Mucosa of rectum (tissue), 2 donors: ENCODE data around the gene KRTAP3-1.
"Not testable (repeated sequence)": the region's sequence is repeated elsewhere in the genome, so short reads cannot be mapped to it uniquely, and the experiment has no call there.

Source experiments
- H3K27ac ChIP-seq, 2 donors: one replicate each; pipeline ENCODE4 v1.7.0; 2013; ENCODE audit warnings: inconsistent platforms in 2 of 2, low read depth in 2 of 2, low read length in 2 of 2
- H3K27me3 ChIP-seq, 2 donors: one replicate each; pipeline ENCODE4 v1.7.0; 2013; ENCODE audit warnings: low read length in 2 of 2; ENCODE audit not compliant: control insufficient read depth in 2 of 2, insufficient read depth in 2 of 2
- H3K36me3 ChIP-seq, 2 donors: one replicate each; pipeline ENCODE4 v1.7.0; 2013; ENCODE audit warnings: low read length in 2 of 2; ENCODE audit not compliant: control insufficient read depth in 2 of 2, insufficient read depth in 2 of 2
- H3K4me1 ChIP-seq, 2 donors: one replicate each; pipeline ENCODE4 v1.7.0; 2013; ENCODE audit warnings: low read length in 2 of 2, mild to moderate bottlenecking in 1 of 2; ENCODE audit not compliant: control insufficient read depth in 2 of 2, insufficient read depth in 2 of 2
- H3K4me3 ChIP-seq, 2 donors: one replicate each; pipeline ENCODE4 v1.7.0; 2013; ENCODE audit warnings: low read length in 2 of 2
- H3K9ac ChIP-seq, 2 donors: one replicate each; pipeline ENCODE4 v1.7.0; 2013; ENCODE audit warnings: low read length in 2 of 2, low read depth in 1 of 2, mild to moderate bottlenecking in 1 of 2
- H3K9me3 ChIP-seq, 2 donors: one replicate each; pipeline ENCODE4 v1.7.0; 2013; ENCODE audit warnings: low read length in 2 of 2; ENCODE audit not compliant: control insufficient read depth in 2 of 2
- donor health status: healthy.
- donor health status: Normal muscosa, but diverticular disease.

Gene KRTAP3-1

GRCh38 chr17:41040783-41041571, 32.0 kb upstream of the KRTAP3-1 start, which contains the start of gene KRTAP1-1:
Gene KRTAP1-1 (minus strand): TSS chr17:41041450. CDS start chr17:41041397, 53 bp downstream.
- not testable (repeated sequence) for H3K4me1 ChIP-seq, H3K9ac ChIP-seq, H3K27ac ChIP-seq, H3K9me3 ChIP-seq, H3K36me3 ChIP-seq, H3K4me3 ChIP-seq, H3K27me3 ChIP-seq

GRCh38 chr17:41037853-41038350, 29.0 kb upstream of the KRTAP3-1 start:
- Histone ChIP-seq H3K4me3 (no peak overlapping the region), H3K27me3 (no peaks in the 10 kb centered on the region), H3K4me1 (no peaks in the 10 kb centered on the region), H3K9me3 (no peaks in the 10 kb centered on the region), H3K27ac (no peak overlapping the region), H3K36me3 (no peaks in the 10 kb centered on the region), H3K9ac (no peak overlapping the region)

- not testable (repeated sequence) for H3K4me3 ChIP-seq, H3K9me3 ChIP-seq, H3K4me1 ChIP-seq, H3K27ac ChIP-seq, H3K9ac ChIP-seq, H3K36me3 ChIP-seq, H3K27me3 ChIP-seq
Observed at GRCh38 chr17:41034346-41034935, 25.5 kb upstream of the KRTAP3-1 start, which contains the start of gene KRTAP1-3. Gene KRTAP1-3 (minus strand): TSS chr17:41034874. CDS start chr17:41034821, 53 bp downstream.

- Histone ChIP-seq H3K9ac (no peak within 1 kb of the TSS), H3K9me3 (no peaks in the 10 kb centered on the region), H3K27ac (no peak within 1 kb of the TSS), H3K36me3 (no peaks in the 10 kb centered on the region), H3K27me3 (no peaks in the 10 kb centered on the region), H3K4me3 (no peak within 1 kb of the TSS), H3K4me1 (no peaks in the 10 kb centered on the region)
Observed at GRCh38 chr17:41029633-41030245, 20.8 kb upstream of the KRTAP3-1 start, which contains the start of gene KRTAP1-4. Gene KRTAP1-4 (minus strand): TSS chr17:41030195. CDS start chr17:41030078, 117 bp downstream.

- Histone ChIP-seq H3K9me3 (no peaks in the 10 kb centered on the region), H3K4me3 (no peak within 1 kb of the TSS), H3K36me3 (no peaks in the 10 kb centered on the region), H3K27ac (no peak within 1 kb of the TSS), H3K27me3 (no peaks in the 10 kb centered on the region), H3K4me1 (no peaks in the 10 kb centered on the region), H3K9ac (no peak within 1 kb of the TSS)
Observed at GRCh38 chr17:41026715-41027471, 18.0 kb upstream of the KRTAP3-1 start, which contains the start of gene KRTAP1-5. Gene KRTAP1-5 (minus strand): TSS chr17:41027208. CDS start chr17:41027155, 53 bp downstream.

GRCh38 chr17:41024697-41025096, 15.8 kb upstream of the KRTAP3-1 start:
- Histone ChIP-seq H3K4me3 (no peak overlapping the region), H3K4me1 (no peaks in the 10 kb centered on the region), H3K9me3 (no peaks in the 10 kb centered on the region), H3K36me3 (no peaks in the 10 kb centered on the region), H3K27ac (no peak overlapping the region), H3K9ac (no peak overlapping the region), H3K27me3 (no peaks in the 10 kb centered on the region)

GRCh38 chr17:41020336-41020735, 11.4 kb upstream of the KRTAP3-1 start:
- no peaks in the 10 kb centered on the region for H3K9me3 ChIP-seq
- no peaks in the 10 kb centered on the region for H3K4me1 ChIP-seq
- no peak overlapping the region for H3K27ac ChIP-seq
- no peak overlapping the region for H3K9ac ChIP-seq
- no peaks in the 10 kb centered on the region for H3K27me3 ChIP-seq
- H3K4me3 ChIP-seq = no peak overlapping the region
- no peaks in the 10 kb centered on the region for H3K36me3 ChIP-seq

- H3K9me3 ChIP-seq = no peaks in the 10 kb centered on the region
- H3K4me3 ChIP-seq = no peak overlapping the region
- no peaks in the 10 kb centered on the region for H3K36me3 ChIP-seq
- H3K27me3 ChIP-seq = no peaks in the 10 kb centered on the region
- no peaks in the 10 kb centered on the region for H3K4me1 ChIP-seq
- H3K27ac ChIP-seq = no peak overlapping the region
- H3K9ac ChIP-seq = no peak overlapping the region
Observed at GRCh38 chr17:41019415-41019814, 10.5 kb upstream of the KRTAP3-1 start.

GRCh38 chr17:41018541-41018940, 9.6 kb upstream of the KRTAP3-1 start:
- Histone ChIP-seq H3K4me1 (no peaks in the 10 kb centered on the region), H3K9me3 (no peaks in the 10 kb centered on the region), H3K4me3 (no peak overlapping the region), H3K9ac (no peak overlapping the region), H3K27me3 (no peaks in the 10 kb centered on the region), H3K27ac (no peak overlapping the region), H3K36me3 (no peaks in the 10 kb centered on the region)
